H1 (cell line): ENCODE results near the gene ODAD3.

Source experiments
- E2F6 ChIP-seq: IDR thresholded peaks from 2 replicates; pipeline ENCODE4 v1.6.1; 2012; ENCODE audit warnings: inconsistent platforms
- RNF2 ChIP-seq: fragments of 200-900, 300-1000 bp; sonication (generic); IDR thresholded peaks from 2 replicates; pipeline ENCODE4 v1.7.1; 2016; ENCODE audit warnings: borderline replicate concordance, low read depth, mild to moderate bottlenecking, antibody characterized with exemption, low read length; ENCODE audit not compliant: poor library complexity, severe bottlenecking; ENCODE audit errors: missing control alignments

GRCh38 chr19:11405846-11406643 is 28.9 kb downstream of the ODAD3 start:
- TF ChIP-seq RNF2 (no peak), E2F6 (no peak)
